ENCODE results near the gene TMEM266.
A peak's percentile ranks its signal among the peaks of the same experiment; 100 is the strongest.
"Not testable (repeated sequence)": the region's sequence is repeated elsewhere in the genome, so short reads cannot be mapped to it uniquely, and the experiment has no call there.

The TMEM266 gene

GRCh38 chr15:76059320-76060117 is at the start of gene TMEM266:
Gene TMEM266, plus strand, starts transcription at chr15:76059985. Its CDS starts 74,279 bp downstream, at chr15:76134264.
- DNase-seq, result peak in 1 of 2 experiments; percentile 12

- no peak for DNase-seq
These were observed 49.2 kb upstream of the TMEM266 start for GRCh38 chr15:76010613-76011012.

GRCh38 chr15:76011627-76012551 is 47.9 kb upstream of the TMEM266 start, which contains the start of gene NRG4:
Gene NRG4, minus strand, starts transcription at chr15:76012424. Its CDS starts 1,194 bp downstream, at chr15:76011230.
- no peak for DNase-seq

GRCh38 chr15:76013470-76013869 is 46.3 kb upstream of the TMEM266 start:
- not testable (repeated sequence) for DNase-seq

- no peak for DNase-seq
These were observed 35.6 kb upstream of the TMEM266 start for GRCh38 chr15:76024021-76024768.

- DNase-seq, result no peak
These were observed 27.7 kb upstream of the TMEM266 start for GRCh38 chr15:76032046-76032445.

- no peak for DNase-seq
These were observed 26.3 kb upstream of the TMEM266 start for GRCh38 chr15:76033438-76033837.

GRCh38 chr15:76034111-76034510 is 25.7 kb upstream of the TMEM266 start:
- DNase-seq, result no peak

GRCh38 chr15:76035593-76035992 is 24.2 kb upstream of the TMEM266 start:
- DNase-seq, result no peak

GRCh38 chr15:76038512-76038911 is 21.3 kb upstream of the TMEM266 start:
- DNase-seq, result no peak

- not testable (repeated sequence) for DNase-seq
These were observed 5.6 kb upstream of the TMEM266 start for GRCh38 chr15:76054201-76054600.

GRCh38 chr15:76056931-76057330 is 2.9 kb upstream of the TMEM266 start:
- no peak for DNase-seq

GRCh38 chr15:76057332-76058000 is 2.3 kb upstream of the TMEM266 start:
- peak in 1 of 2 experiments; percentile 52 for DNase-seq

- DNase-seq, result peak in 1 of 2 experiments; percentile 36
These were observed 968 bp upstream of the TMEM266 start for GRCh38 chr15:76058714-76059319.

- no peak for DNase-seq
These were observed 569 bp downstream of the TMEM266 start for GRCh38 chr15:76060118-76060989.

- DNase-seq, result no peak
These were observed 1.9 kb downstream of the TMEM266 start for GRCh38 chr15:76061700-76062099.

- no peak for DNase-seq
These were observed 2.5 kb downstream of the TMEM266 start for GRCh38 chr15:76062286-76062685.

GRCh38 chr15:76064375-76064774 is 4.6 kb downstream of the TMEM266 start:
- no peak for DNase-seq

GRCh38 chr15:76065245-76065644 is 5.5 kb downstream of the TMEM266 start:
- no peak for DNase-seq

- no peak for DNase-seq
These were observed 6.0 kb downstream of the TMEM266 start for GRCh38 chr15:76065793-76066192.

- no peak for DNase-seq
These were observed 10.4 kb downstream of the TMEM266 start for GRCh38 chr15:76070192-76070591.
